GM21381 (cell line): Measurements from ENCODE around the gene RPL35.

Experiments used
- ATAC-seq: cut with Tn5 transposase; IDR thresholded peaks from one replicate; pipeline ENCODE4 v1.9.1; 2021; ENCODE audit warnings: mild to moderate bottlenecking, moderate library complexity; ENCODE audit not compliant: unreplicated experiment

Gene RPL35

DNA sequence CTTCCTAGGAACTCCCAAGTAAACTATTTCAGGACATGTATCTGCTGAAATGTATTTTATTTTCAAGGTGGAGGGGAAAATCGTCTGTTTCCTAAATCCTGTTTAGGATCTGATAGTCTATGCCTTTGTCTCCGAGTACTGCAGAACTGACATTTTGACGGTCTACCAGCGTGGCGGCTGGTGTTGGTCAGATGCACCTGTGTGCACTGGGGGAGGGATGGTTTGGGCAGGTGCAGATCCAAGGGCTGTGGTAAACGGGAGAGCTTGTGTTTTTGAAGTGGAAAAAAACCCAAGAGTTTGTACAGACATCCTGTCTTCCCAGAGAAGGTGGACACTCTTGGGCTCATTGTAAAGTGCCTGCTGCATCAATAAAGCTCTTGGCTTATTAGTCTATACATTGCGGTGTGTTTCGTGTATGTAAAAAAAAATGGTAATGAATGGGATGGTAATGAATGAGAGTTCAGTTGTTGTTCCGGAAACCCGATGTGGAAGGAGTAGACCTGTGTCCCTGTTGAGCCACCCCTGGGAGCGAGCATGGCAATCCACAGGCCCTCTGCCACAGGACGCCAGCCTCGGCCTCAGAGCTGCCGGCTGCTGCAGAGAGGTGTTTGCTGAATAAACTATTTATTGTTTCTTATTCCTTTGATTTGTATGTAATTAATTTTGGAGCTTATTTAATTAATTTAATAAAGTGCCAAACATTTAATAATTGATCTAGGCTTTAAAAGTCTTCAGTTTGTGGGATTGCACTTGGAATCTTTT lies 15.4 kb upstream of the RPL35 start:
- no peak for ATAC-seq

DNA sequence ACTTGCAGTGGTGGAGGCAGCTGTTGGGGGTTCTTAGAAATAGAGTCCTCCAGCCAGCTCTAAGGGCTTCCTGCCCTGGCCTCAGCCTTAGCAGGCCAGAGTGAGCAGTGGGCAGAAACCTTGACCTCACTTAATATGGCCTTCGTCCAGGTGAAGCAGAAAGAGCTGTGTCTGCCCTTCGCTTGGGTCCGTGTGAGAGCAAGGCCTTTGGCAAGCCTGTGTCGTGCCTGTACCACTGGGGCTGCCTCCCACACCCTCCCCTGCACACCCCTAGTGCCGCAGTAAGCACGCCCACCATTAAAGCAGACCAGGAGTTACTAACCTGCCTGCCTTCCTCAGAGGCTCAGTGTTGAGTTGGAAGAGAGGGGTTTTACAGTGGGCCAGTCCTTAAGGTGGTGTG lies 13.7 kb upstream of the RPL35 start:
- no peak for ATAC-seq

DNA sequence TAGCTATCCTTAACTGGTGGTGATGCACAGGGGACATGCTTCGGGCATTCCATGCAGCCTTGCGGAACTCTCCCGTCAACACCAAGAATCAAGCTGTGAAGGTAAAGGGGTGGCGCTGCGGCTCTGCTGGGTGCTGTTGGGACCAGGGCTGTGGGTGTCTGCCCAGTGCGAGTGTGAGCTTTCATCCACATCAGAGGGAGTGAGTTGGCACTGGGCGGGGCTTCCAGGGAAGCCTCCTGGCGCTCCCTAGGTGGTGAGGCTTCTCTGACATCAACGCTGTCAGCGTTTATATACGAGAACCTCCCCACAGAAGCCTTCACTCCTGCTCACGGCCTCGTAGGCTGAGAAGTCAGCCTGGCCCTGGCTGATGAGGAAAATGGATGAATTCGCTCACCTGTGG lies 11.9 kb upstream of the RPL35 start:
- ATAC-seq, result no peak

DNA sequence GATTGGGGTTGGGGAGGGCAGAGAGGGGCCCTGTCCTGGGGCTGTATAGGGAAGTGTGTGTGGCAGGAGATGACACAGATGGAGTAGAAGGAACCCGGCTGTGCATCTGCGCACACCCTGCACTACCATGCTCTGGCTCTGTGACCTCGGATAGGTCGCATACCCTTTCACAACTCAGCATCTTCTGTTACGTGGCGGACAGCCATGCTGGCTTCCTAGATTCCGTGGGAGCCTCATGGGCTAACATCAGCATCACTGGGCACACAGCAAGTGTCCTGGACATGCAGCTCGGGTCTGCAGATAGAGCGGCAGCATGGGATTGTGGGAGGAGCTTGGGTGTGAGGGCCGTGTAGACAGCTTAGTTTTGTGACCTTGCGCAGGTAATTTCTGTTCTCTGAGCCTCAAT lies 9.4 kb upstream of the RPL35 start:
- ATAC-seq, result no peak

DNA sequence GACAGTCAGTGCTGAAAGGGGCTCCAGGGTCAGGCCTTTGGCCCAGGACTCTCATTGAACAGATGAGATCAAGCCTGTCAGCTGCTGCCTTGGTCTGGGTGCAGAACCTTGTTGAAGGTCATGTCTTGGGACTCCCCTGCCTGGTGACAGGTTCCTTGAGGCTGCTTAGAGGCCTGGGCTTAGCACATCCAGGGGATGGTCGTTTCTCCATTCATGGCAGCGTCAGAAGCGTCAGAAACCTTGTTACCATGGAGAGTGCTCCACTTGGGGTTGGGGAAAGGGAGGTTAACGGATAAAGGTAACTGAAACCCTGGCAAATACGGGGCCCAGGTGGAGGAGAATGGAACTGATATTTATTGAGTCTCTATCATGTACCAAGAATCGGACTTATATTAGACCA lies 9.0 kb upstream of the RPL35 start:
- no peak for ATAC-seq

DNA sequence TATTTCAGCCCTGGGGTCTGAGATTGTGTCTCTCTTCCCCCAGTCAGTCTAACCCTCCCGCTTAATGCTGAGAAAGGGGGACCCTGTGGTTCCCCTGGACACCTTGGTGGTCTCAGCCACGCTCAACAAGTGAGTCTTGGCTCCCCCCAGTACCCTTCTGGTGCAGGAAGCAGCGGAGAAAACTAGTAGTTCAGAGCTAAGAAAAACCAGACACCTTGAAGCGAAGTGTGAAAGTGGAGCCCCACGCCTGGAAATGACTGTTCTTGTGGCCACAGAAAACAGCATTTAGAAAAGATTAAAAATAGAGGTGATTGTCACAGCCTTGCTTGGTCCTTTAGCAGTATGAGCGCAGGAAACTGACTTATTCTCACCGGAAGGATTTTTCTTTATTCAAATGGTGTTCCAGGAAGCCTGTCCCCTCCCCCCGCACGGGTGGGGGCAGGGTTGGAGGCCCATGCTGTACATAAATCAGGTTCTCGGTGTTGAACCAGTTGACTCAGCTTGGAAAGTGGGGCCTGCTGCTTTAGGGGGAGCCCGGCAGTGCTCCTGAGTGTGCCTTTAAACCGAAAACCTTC lies 8.3 kb upstream of the RPL35 start:
- peak; percentile 35 for ATAC-seq

DNA sequence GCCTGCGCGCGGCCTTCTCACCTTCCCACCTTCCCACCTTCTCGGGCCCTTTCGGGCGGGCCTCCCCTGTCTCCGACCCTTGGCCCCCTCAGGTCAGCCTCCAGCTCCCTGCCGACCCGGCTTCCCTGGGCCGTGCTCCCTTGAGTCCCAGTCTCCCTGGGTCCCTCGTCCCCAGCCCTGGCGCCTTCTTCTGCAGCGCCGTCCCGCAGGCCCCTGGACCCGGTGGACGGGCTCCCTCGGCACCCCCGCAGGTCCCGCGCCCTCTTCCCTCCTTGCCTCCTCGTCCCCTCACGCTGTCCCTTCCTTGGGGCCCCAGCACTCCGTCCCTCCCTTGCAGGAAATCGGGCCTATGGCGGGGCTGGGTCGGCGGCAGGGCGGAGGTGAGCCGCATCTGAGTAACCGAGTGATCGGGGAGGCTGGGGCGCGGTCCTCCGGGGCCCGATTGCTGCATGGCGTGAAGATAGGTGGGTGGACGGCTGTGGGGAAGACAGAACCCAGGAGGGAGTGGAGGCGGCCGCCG lies 7.8 kb upstream of the RPL35 start:
- peak; percentile 4 for ATAC-seq

DNA sequence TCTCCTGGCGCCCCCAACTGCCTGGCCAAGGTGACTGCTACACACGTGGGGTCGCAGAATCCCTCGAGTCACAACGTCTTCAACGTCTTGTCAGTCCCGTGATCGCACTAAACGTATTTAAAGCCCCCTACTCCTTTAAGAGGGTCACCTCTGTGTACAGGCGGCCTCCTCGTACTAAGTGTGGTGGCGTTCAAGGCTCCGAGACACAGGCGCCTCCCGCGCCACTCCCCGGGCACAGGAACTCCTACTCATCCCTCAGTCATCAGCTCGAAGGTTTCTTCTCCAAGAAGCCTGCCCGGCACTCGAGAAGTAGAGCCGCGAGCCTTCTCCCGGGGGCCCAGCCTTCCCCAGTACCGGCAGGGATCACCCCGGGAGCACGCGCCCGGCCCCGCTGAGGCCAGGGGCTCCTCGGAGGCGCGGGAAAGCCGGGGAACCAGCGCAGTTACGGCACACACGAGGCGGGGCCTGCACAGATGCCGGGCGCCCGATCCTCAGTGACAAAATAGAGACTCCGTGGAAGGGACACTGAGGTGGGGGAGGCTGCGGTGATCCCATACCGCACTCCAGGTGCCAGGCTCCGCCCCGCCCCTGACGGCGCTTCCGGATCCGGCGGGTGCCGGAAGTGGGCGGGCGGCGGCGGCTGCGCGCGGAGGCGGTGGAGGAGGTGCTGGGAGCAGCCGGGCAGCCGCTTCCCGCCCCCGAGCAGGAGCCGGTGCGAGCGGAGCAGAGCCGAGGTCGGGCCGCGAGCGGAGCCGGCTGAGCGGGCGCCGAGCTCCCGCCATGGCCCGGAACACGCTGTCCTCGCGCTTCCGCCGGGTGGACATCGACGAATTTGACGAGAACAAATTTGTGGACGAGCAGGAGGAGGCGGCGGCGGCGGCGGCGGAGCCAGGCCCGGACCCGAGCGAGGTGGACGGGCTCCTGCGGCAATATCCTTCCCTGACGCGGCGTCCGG lies 7.0 kb upstream of the RPL35 start:
- ATAC-seq, result peak; percentile 65

DNA sequence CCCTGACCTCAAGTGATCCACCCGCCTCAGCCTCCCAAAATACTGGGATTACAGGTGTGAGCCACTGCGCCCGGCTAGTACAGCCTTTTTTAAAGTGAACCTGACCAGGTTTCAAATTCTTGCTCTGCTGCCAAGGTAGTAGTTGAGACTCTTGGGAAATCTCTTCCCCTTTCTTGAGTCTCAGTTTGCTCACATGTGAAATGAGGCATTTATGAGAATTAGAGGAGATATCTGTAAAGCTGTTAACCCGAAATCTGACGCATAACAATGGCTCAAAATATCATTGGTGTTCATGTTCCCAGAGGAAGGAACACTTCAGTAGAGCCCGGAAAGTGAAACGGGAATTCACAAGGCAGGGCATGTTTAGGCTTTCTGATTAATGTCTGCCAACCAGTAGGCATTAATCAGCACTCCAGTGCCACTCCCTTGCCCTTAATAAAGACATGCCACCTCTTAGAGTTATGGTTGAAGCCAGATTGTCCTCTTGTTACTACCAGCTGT lies 1.7 kb upstream of the RPL35 start:
- no peak for ATAC-seq

DNA sequence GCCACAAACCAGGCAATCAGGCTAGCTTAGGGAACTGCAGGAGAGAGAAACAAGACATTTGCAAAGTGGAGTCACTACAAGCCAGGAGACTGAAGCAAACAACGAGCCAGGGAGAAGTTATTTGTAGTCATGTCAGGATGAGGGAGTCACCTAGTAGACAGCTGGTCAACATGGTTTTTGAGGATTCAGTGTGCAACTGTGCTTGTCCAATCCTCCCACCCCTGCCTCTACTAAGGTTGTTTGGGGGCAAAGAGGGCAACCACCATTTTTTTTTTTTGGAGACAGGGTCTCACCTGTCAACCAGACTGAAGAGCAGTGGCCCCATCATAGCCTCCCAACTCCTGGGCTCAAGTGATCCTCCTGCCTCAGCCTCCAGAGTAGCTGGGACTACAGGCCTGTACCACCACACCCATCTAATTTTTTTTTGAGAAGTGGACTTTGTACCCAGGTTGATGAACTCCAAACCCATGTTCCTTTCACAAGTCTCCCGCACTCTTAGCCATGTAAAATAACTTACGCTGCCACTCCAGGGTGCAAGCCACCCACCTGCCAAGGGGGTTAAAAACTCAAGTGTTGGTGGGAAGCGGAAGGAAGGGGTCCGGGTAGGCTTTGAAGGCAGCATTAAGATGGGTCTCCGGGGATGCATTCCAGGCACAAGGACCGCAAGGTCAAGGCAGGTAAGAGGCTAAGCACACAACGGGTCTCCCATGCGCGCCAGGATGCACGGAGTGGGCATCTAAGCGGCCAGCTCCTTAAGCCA lies 995 bp downstream of the RPL35 start:
- ATAC-seq, result no peak

DNA sequence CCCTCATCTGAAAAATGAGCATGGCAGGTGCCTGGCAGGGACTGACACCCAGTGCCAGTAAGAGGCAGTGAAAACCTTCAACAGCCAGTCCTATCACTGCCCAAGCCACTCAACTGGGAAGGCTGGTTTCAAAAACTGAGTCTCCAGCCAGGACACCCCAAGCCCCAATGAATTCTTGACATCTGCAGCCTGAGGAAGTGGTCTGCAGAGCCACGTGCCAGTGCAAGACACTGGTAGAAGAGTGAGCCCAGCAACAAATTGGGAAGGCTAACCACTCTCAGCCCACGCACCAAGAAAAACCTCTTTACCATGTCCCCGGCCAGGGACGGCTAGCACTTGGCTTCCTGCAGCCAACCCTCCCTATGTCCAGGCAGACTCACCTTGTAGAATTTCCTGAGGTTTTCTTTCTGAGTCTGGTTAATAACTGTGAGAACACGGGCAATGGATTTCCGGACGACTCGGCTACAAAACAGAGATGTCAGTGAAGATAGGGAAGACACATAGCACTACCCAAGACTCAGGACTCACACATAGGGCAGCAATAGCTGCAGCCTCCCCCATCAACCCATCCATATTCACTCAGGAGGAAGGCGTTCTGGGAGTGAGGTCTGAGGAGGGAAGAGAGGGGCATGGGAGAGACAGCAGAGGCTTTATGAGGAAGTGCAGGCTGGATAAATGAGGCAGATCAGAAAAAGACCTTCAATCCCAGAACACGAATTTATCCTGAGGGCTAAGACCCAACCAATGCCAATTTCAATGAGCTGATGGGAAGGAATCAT lies 1.8 kb downstream of the RPL35 start:
- no peak for ATAC-seq

DNA sequence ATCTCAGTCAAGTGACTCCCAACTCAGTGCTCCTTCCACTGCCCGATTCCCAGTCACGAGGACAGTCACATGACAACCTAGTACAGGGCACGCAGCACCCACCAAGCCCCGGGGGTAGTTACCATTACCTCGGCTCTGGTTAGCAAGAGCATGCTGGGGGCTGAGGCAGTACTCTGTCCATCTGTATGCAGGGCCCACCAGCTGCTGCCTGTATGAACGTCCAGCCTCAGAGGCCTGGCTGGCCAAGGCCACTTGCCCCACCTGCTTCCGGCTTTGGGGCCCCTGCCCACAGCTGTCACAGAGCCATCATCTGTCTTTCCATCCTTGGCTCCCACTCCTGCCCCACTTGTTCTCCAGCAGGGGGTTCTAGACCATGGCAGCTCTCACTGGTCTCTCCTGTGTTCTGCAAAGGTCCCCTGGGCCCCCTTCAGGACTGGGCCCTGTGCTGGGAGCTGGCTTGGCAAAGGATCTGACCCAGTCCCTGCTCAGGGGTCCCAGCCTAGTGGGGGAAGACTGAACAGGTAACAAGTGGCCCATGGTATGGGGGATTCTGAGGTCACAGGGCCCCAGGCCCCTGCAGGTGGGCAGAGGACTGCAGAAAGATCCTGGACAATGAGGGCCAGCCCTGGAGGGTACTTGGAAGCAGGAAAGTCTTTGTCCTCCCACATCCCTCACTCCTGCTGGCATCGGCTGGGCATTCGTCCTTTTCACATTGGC lies 3.3 kb downstream of the RPL35 start:
- no peak for ATAC-seq

DNA sequence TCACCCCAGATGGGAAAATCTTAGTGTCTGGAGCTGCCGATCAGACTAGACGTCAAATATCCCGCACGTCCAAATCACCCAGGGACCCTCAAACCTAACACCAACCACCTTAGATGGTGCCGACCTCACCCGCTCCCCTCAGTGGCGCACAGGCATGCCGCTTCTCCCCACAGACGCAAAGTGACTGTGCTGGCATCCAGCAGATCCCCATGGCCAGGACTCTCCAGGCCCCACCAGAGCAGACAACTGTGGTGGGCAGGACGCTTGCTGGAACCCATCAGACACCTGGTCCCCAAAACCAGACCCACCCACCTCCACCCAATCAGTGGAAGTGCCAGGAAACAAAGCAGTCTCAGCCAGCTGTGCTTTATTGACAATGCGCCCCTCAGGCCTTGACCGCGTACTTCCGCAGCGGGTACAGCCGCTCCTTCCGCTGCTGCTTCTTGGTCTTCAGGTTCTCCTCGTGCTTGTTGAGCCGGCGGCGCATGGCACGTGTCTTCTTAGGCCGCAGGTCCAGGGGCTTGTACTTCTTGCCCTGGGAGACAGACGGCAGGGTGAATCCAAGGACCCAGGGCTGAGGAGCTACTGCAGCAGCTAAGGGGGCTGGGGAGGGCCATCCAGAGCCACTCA lies 4.1 kb downstream of the RPL35 start:
- no peak for ATAC-seq

DNA sequence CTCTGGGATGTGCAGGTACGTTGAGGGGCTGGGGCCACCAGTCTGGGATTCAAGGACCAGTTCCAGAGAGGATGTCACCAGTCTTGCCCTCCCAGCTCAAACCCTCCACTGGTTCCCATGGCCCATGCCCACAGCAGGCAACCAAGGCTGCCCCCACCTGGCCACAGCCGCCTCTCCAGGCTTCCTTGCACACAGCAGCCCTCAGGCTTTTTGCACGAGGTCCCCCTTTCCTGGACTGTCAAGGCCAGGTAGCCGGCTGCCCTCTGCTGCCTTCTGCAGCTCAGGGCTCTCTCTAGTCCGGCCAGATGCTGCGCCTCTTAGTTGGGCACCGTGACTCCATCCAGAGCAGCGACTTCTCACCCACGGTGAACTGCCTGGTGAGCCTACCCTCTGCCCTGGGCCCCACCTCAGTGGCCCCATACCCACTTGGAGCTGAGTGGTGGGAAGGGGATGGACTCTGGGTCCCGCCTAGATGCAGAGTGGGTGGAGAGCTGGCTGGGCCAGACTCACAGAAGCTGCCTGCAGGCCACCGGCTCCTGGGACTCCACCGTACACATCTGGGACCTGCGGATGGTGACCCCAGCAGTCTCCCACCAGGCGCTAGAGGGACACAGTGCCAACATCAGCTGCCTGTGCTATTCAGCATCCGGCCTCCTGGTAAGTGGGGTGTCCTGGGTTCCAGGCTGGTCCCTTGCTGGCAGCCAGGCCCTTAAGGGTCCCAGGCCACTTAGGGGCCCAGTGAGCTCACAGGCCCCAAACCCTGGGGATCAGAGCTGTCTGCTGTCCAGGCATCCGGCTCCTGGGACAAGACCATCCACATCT lies 5.6 kb downstream of the RPL35 start:
- ATAC-seq, result no peak

DNA sequence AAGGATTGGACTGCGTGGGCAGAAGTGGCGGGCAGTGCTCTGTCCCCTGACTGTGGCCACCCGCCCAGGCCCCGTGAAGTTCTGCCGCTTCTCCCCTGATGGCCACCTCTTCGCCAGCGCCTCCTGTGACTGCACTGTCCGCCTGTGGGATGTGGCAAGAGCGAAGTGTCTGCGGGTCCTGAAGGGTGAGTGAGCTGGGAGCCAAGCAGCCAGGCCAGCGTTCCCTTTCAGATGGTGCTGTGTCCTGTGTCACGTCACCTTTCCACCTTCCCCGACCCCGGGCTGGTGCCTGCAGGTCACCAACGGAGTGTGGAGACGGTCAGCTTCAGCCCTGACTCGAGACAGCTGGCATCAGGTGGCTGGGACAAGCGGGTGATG lies 6.2 kb downstream of the RPL35 start:
- no peak for ATAC-seq

DNA sequence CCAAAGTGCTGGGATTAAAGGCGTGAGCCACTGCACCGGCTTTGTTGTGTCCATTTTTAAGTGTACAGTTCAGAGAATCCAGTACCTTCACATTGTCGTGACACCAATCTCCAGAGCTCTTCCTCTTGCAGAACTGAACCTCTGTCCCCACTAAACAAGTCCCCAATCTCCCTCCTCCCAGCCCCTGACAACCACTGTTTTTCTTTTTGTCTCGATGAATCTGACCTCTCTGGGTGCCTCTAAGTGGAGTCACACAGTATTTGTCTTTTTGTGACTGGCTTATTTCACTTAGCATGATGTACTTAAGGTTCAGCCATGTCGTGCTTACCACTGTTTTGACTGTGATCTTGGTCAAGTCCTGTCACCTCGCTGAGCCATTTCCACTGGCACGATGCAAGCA lies 6.9 kb downstream of the RPL35 start:
- no peak for ATAC-seq

DNA sequence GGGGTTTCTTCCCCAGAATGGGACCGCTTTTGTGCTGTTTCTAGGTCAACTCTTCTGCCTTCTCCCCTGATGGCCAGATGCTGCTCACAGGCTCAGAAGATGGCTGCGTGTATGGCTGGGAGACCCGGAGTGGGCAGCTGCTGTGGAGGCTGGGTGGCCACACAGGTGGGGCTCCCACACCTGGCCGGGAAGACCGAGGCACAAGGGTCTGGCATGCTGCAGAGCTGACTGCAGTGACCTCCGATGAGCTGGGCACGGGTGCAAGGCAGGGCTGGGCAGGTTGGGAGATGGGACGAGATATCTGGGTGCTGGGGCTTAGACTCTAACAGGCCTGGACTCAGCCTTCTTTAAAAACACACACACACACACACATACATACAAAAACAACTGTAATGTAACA lies 7.6 kb downstream of the RPL35 start:
- no peak for ATAC-seq

DNA sequence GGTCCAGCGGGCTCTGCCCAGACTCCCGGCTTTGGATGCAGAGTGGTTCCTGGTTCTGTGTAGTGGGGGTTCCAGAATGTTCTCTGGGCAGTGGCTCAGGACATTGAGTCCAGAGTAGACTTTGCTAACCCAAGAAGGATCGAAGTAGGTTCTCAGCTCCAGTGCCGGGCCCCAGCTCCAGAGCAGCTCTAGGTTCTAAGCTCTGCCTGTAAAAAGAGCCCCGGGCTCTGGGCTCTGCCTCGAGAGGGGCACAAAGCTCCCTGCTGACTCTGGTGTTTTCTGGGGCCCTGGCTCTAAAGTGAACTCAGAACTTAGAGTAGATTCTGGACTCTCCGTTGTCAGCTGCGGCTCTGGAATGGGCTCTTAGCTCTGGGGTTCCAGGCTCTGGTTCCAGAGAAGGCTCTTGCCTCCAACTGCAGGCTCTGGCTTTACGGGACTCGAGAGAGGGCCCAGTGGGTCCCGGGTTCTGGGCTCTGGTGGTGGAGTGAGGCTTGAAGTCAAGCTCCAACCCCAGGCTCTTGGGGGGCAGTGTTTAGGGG lies 8.1 kb downstream of the RPL35 start:
- ATAC-seq, result no peak
